GM12878 (cell line): Measurements from ENCODE around the gene OXA1L. TPM values are rescaled to one million over a fixed set of nuclear protein-coding genes. Genes with fewer than 3 reads are reported as not detected.

Experiments
- ASH2L ChIP-seq: fragments of 300-600, 200-600 bp; sonication (generic); IDR thresholded peaks from 2 replicates; pipeline ENCODE4 v1.6.1; 2017; ENCODE audit warnings: low read depth, mild to moderate bottlenecking, borderline replicate concordance
- EGR1 ChIP-seq, 2 experiments: IDR thresholded peaks; 1 replicate in 1 of 2; 2 replicates in 1 of 2; pipeline ENCODE4 v1.6.1; 2011 to 2012; ENCODE audit warnings: low read depth in 2 of 2, low read length in 2 of 2, borderline replicate concordance in 1 of 2, mild to moderate bottlenecking in 1 of 2, moderate library complexity in 1 of 2
- EP300 ChIP-seq, 2 experiments: fragments of 150-350 bp in 1 of 2; IDR thresholded peaks; 2 replicates each; pipeline ENCODE4 v1.6.1; 2011 to 2012; ENCODE audit warnings: low read depth in 2 of 2, low read length in 2 of 2, borderline replicate concordance in 1 of 2, improper control_type of control experiment in 1 of 2, inconsistent platforms in 1 of 2; ENCODE audit not compliant: control insufficient read depth in 1 of 2
- EZH2 ChIP-seq: IDR thresholded peaks from 2 replicates; pipeline ENCODE4 v1.6.1; 2012; ENCODE audit warnings: low read depth, mild to moderate bottlenecking, control low read depth, inconsistent platforms, low read length, borderline replicate concordance; ENCODE audit not compliant: control insufficient read depth
- HDGF ChIP-seq: fragments of 450-650 bp; IDR thresholded peaks from 2 replicates; pipeline ENCODE4 v1.6.1; 2016; ENCODE audit warnings: antibody characterized with exemption
- IKZF1 ChIP-seq: fragments of 450-650 bp; conservative IDR thresholded peaks from 2 replicates; pipeline ENCODE4 v1.6.1; 2017; ENCODE audit warnings: antibody characterized with exemption, mild to moderate bottlenecking
- LARP7 ChIP-seq: fragments of 450-650 bp; IDR thresholded peaks from 2 replicates; pipeline ENCODE4 v1.6.1; 2017; ENCODE audit warnings: mild to moderate bottlenecking
- MAX ChIP-seq: IDR thresholded peaks from 2 replicates; pipeline ENCODE4 v1.6.1; 2012; ENCODE audit warnings: low read depth, low read length, improper control_type of control experiment
- NFYB ChIP-seq: IDR thresholded peaks from 2 replicates; pipeline ENCODE4 v1.6.1; 2011; ENCODE audit warnings: low read depth, mild to moderate bottlenecking, low read length, improper control_type of control experiment, moderate library complexity; ENCODE audit not compliant: insufficient read depth
- PAX8 ChIP-seq: fragments of 450-650 bp; IDR thresholded peaks from 2 replicates; pipeline ENCODE4 v1.6.1; 2017; ENCODE audit warnings: mild to moderate bottlenecking, moderate library complexity
- RCOR1 ChIP-seq: conservative IDR thresholded peaks from 2 replicates; pipeline ENCODE4 v1.6.1; 2012; ENCODE audit warnings: low read depth, low read length, improper control_type of control experiment
- TCF12 ChIP-seq: IDR thresholded peaks from 2 replicates; pipeline ENCODE4 v1.6.1; 2011; ENCODE audit warnings: low read depth, mild to moderate bottlenecking, low read length
- polyA plus RNA-seq, 11 experiments: library from polyadenylated mRNA; depleted of rRNA in 4 of 11; unstranded in 6 of 11; stranded (reverse) in 5 of 11; fragments of >200 nt; fragmentation: Nextera tagmentation in 4 of 11; fragmentation: Illumina TruSeq in 1 of 11; extraction: Ambion mirVana in 4 of 11; extraction: Trizol in 1 of 11; gene quantifications; 1 replicate in 1 of 11; 2 replicates in 10 of 11; pipeline versions ENCODE4 v1.2.1 to v1.2.3, GENCODE V29; 2011 to 2016; ENCODE audit warnings: inconsistent platforms in 2 of 11, missing spikeins in 2 of 11, low read depth in 1 of 11
- total RNA-seq, 4 experiments: library from RNA; depleted of rRNA in 3 of 4; stranded (reverse); fragments of >200 nt in 3 of 4; fragmentation: Illumina TruSeq in 1 of 4; extraction: Trizol in 1 of 4; gene quantifications; 2 replicates each; pipeline versions ENCODE4 v1.2.1 to v1.2.3, GENCODE V29; 2013 to 2021
- TF ChIP-seq, protein P1 (sequence below): fragments of 450-650 bp; IDR thresholded peaks from 2 replicates; pipeline ENCODE4 v1.6.1; 2017; ENCODE audit warnings: mild to moderate bottlenecking, moderate library complexity
- TF ChIP-seq, protein P2 (sequence below): fragments of 450-650 bp; IDR thresholded peaks from 2 replicates; pipeline ENCODE4 v1.6.1; 2016; ENCODE audit warnings: mild to moderate bottlenecking
- TF ChIP-seq, protein P3 (sequence below): IDR thresholded peaks from 2 replicates; pipeline ENCODE4 v1.6.1; 2012; ENCODE audit warnings: low read depth, low read length, improper control_type of control experiment
- TF ChIP-seq, protein P4 (sequence below): fragments of 450-650 bp; formaldehyde crosslinking; IDR thresholded peaks from 2 replicates; pipeline ENCODE4 v1.4.0; 2022; ENCODE audit warnings: mild to moderate bottlenecking, moderate library complexity
- TF ChIP-seq, protein P5 (sequence below): fragments of 150-350 bp; IDR thresholded peaks from 2 replicates; pipeline ENCODE4 v1.6.1; 2016; ENCODE audit warnings: low read depth, low read length

OXA1L gene
- total and polyA plus RNA-seq, 10 of the 15 experiments (the other 5 are each of a cell fraction or from before 2014, with no cell fraction given): 105 to 289 (median 146) TPM

GRCh38 chr14:22791301-22791700 is 24.8 kb downstream of the OXA1L start (continued):
- no peak for TF ChIP-seq EGR1 (IDR thresholded peaks at IDR 0.05; ENCODE audit: borderline replicate concordance in 1 of 2, low read depth in 2 of 2, low read length in 2 of 2)
- TF ChIP-seq, protein P1, sequence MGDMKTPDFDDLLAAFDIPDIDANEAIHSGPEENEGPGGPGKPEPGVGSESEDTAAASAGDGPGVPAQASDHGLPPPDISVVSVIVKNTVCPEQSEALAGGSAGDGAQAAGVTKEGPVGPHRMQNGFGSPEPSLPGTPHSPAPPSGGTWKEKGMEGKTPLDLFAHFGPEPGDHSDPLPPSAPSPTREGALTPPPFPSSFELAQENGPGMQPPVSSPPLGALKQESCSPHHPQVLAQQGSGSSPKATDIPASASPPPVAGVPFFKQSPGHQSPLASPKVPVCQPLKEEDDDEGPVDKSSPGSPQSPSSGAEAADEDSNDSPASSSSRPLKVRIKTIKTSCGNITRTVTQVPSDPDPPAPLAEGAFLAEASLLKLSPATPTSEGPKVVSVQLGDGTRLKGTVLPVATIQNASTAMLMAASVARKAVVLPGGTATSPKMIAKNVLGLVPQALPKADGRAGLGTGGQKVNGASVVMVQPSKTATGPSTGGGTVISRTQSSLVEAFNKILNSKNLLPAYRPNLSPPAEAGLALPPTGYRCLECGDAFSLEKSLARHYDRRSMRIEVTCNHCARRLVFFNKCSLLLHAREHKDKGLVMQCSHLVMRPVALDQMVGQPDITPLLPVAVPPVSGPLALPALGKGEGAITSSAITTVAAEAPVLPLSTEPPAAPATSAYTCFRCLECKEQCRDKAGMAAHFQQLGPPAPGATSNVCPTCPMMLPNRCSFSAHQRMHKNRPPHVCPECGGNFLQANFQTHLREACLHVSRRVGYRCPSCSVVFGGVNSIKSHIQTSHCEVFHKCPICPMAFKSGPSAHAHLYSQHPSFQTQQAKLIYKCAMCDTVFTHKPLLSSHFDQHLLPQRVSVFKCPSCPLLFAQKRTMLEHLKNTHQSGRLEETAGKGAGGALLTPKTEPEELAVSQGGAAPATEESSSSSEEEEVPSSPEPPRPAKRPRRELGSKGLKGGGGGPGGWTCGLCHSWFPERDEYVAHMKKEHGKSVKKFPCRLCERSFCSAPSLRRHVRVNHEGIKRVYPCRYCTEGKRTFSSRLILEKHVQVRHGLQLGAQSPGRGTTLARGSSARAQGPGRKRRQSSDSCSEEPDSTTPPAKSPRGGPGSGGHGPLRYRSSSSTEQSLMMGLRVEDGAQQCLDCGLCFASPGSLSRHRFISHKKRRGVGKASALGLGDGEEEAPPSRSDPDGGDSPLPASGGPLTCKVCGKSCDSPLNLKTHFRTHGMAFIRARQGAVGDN: no peak
- TF ChIP-seq LARP7: no peak
- no peak for TF ChIP-seq TCF12
- TF ChIP-seq ASH2L: no peak
- TF ChIP-seq, protein P2, sequence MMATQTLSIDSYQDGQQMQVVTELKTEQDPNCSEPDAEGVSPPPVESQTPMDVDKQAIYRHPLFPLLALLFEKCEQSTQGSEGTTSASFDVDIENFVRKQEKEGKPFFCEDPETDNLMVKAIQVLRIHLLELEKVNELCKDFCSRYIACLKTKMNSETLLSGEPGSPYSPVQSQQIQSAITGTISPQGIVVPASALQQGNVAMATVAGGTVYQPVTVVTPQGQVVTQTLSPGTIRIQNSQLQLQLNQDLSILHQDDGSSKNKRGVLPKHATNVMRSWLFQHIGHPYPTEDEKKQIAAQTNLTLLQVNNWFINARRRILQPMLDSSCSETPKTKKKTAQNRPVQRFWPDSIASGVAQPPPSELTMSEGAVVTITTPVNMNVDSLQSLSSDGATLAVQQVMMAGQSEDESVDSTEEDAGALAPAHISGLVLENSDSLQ: peak; percentile 78
- no peak for TF ChIP-seq HDGF
- TF ChIP-seq, protein P3, sequence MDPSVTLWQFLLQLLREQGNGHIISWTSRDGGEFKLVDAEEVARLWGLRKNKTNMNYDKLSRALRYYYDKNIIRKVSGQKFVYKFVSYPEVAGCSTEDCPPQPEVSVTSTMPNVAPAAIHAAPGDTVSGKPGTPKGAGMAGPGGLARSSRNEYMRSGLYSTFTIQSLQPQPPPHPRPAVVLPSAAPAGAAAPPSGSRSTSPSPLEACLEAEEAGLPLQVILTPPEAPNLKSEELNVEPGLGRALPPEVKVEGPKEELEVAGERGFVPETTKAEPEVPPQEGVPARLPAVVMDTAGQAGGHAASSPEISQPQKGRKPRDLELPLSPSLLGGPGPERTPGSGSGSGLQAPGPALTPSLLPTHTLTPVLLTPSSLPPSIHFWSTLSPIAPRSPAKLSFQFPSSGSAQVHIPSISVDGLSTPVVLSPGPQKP: no peak
- no peak for TF ChIP-seq EP300 (IDR thresholded peaks at IDR 0.05; ENCODE audit: borderline replicate concordance in 1 of 2, control insufficient read depth in 1 of 2, low read depth in 2 of 2, low read length in 2 of 2)
- TF ChIP-seq NFYB: no peak
- TF ChIP-seq RCOR1: no peak
- TF ChIP-seq, protein P4, sequence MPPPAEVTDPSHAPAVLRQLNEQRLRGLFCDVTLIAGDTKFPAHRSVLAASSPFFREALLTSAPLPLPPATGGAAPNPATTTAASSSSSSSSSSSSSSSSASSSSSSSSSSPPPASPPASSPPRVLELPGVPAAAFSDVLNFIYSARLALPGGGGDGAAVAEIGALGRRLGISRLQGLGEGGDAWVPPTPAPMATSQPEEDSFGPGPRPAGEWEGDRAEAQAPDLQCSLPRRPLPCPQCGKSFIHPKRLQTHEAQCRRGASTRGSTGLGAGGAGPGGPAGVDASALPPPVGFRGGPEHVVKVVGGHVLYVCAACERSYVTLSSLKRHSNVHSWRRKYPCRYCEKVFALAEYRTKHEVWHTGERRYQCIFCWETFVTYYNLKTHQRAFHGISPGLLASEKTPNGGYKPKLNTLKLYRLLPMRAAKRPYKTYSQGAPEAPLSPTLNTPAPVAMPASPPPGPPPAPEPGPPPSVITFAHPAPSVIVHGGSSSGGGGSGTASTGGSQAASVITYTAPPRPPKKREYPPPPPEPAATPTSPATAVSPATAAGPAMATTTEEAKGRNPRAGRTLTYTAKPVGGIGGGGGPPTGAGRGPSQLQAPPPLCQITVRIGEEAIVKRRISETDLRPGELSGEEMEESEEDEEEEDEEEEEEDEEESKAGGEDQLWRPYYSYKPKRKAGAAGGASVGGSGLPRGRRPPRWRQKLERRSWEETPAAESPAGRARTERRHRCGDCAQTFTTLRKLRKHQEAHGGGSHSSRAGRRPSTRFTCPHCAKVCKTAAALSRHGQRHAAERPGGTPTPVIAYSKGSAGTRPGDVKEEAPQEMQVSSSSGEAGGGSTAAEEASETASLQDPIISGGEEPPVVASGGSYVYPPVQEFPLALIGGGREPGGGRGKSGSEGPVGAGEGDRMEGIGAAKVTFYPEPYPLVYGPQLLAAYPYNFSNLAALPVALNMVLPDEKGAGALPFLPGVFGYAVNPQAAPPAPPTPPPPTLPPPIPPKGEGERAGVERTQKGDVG: no peak
- peak; percentile 24; the same call in 1 of the 2 replicates for TF ChIP-seq IKZF1
- TF ChIP-seq PAX8: no peak
- no peak for TF ChIP-seq MAX
- TF ChIP-seq, protein P5, sequence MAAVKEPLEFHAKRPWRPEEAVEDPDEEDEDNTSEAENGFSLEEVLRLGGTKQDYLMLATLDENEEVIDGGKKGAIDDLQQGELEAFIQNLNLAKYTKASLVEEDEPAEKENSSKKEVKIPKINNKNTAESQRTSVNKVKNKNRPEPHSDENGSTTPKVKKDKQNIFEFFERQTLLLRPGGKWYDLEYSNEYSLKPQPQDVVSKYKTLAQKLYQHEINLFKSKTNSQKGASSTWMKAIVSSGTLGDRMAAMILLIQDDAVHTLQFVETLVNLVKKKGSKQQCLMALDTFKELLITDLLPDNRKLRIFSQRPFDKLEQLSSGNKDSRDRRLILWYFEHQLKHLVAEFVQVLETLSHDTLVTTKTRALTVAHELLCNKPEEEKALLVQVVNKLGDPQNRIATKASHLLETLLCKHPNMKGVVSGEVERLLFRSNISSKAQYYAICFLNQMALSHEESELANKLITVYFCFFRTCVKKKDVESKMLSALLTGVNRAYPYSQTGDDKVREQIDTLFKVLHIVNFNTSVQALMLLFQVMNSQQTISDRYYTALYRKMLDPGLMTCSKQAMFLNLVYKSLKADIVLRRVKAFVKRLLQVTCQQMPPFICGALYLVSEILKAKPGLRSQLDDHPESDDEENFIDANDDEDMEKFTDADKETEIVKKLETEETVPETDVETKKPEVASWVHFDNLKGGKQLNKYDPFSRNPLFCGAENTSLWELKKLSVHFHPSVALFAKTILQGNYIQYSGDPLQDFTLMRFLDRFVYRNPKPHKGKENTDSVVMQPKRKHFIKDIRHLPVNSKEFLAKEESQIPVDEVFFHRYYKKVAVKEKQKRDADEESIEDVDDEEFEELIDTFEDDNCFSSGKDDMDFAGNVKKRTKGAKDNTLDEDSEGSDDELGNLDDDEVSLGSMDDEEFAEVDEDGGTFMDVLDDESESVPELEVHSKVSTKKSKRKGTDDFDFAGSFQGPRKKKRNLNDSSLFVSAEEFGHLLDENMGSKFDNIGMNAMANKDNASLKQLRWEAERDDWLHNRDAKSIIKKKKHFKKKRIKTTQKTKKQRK: no peak
- no peak for TF ChIP-seq EZH2
